HG03460 (cell line): ENCODE results near the gene KLF3.

Source experiments
- ATAC-seq: cut with Tn5 transposase; IDR thresholded peaks from one replicate; pipeline ENCODE4 v1.9.1; 2021; ENCODE audit not compliant: unreplicated experiment

Gene KLF3

GRCh38 chr4:38673130-38673978 is 9.4 kb downstream of the KLF3 start:
- no peak for ATAC-seq

- ATAC-seq: no peak
These were observed 10.5 kb downstream of the KLF3 start for GRCh38 chr4:38674258-38675144.

GRCh38 chr4:38675146-38676121 is 11.4 kb downstream of the KLF3 start:
- ATAC-seq: peak; percentile 62

GRCh38 chr4:38676986-38677385 is 13.0 kb downstream of the KLF3 start:
- ATAC-seq: no peak

- no peak for ATAC-seq
These were observed 13.4 kb downstream of the KLF3 start for GRCh38 chr4:38677441-38677840.

- no peak for ATAC-seq
These were observed 14.1 kb downstream of the KLF3 start for GRCh38 chr4:38678078-38678477.

- ATAC-seq: no peak
These were observed 15.9 kb downstream of the KLF3 start for GRCh38 chr4:38679921-38680320.

GRCh38 chr4:38681281-38681991 is 17.4 kb downstream of the KLF3 start:
- no peak for ATAC-seq

GRCh38 chr4:38682336-38682735 is 18.3 kb downstream of the KLF3 start:
- no peak for ATAC-seq

- no peak for ATAC-seq
These were observed 19.3 kb downstream of the KLF3 start for GRCh38 chr4:38683276-38683675.

GRCh38 chr4:38684271-38684670 is 20.3 kb downstream of the KLF3 start:
- ATAC-seq: no peak

- ATAC-seq: no peak
These were observed 21.2 kb downstream of the KLF3 start for GRCh38 chr4:38684951-38685844.

- ATAC-seq: no peak
These were observed 22.7 kb downstream of the KLF3 start for GRCh38 chr4:38686682-38687081.

GRCh38 chr4:38687571-38688011 is 23.6 kb downstream of the KLF3 start:
- ATAC-seq: no peak

- ATAC-seq: no peak
These were observed 24.8 kb downstream of the KLF3 start for GRCh38 chr4:38688676-38689355.

- no peak for ATAC-seq
These were observed 27.4 kb downstream of the KLF3 start for GRCh38 chr4:38691251-38692008.

- no peak for ATAC-seq
These were observed 28.4 kb downstream of the KLF3 start for GRCh38 chr4:38692421-38692820.

GRCh38 chr4:38693569-38693968 is 29.6 kb downstream of the KLF3 start:
- ATAC-seq: no peak
